Brain microvascular endothelial cell (primary cell): Measurements from ENCODE around the gene TAF1D.
A peak's percentile ranks its signal among the peaks of the same experiment; 100 is the strongest.

Source experiments
- DNase-seq: peaks from one replicate; pipeline ENCODE4 v3.0.0-alpha.2; 2020
- H3K27ac ChIP-seq: fragments of 250-450 bp; sonication (Bioruptor Pico); 2 replicates; pipeline ENCODE4 v1.5.1; 2020; ENCODE audit warnings: mild to moderate bottlenecking, moderate library complexity
- H3K27me3 ChIP-seq: fragments of 250-450 bp; sonication (Bioruptor Pico); replicated peaks from 2 replicates; pipeline ENCODE4 v1.5.1; 2020; ENCODE audit warnings: mild to moderate bottlenecking
- H3K36me3 ChIP-seq: fragments of 250-450 bp; sonication (Bioruptor Pico); replicated peaks from 2 replicates; pipeline ENCODE4 v1.5.1; 2020; ENCODE audit warnings: mild to moderate bottlenecking
- H3K4me3 ChIP-seq: 2 replicates; pipeline ENCODE4 v1.5.1; 2011; ENCODE audit warnings: low read depth, mild to moderate bottlenecking, control low read depth, low read length, moderate library complexity
- CTCF ChIP-seq: IDR thresholded peaks from 2 replicates; pipeline ENCODE4 v1.5.1; 2011; ENCODE audit warnings: low read depth, mild to moderate bottlenecking, moderate library complexity, low read length, control low read depth, inconsistent platforms; ENCODE audit errors: missing control alignments
- in situ Hi-C: cut with HindIII; loops from 2 replicates; pipeline ENCODE4 v1.10.0; 2017; ENCODE audit warnings: low sequenced_read_pairs, low pct_ligation_motif_present

The TAF1D gene

GRCh38 chr11:93700830-93701229 is 40.5 kb downstream of the TAF1D start:
- Histone ChIP-seq H3K4me3 (no peak overlapping the region), H3K27ac (no peak overlapping the region), H3K36me3 (peaks cover 40% of the 10 kb centered on the region), H3K27me3 (no peaks in the 10 kb centered on the region)
- in situ Hi-C loops: no loop called here
- TF ChIP-seq CTCF: no peak
- peak; percentile 40 for DNase-seq

DNA sequence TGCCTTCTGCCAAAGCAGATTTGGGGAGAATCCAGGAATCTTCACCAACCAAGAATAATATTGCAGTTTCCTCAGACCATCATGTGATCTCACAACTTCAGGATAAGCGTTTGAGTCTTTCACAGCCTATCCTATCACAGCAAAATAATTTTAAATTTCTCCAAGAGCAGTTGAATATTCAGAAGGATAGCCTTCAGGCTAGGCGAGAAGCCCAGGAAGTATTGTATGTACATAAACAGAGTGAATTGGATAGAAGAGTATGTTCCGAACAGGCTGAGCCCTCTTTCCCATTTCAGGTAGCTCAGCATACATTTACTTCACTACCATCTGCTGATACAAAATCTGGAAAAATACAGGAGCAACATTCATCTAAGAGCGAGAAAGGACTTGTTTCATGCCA is 43.7 kb downstream of the TAF1D start:
- no peak for DNase-seq
- in situ Hi-C loops: no loop called here
- peaks cover 42% of the 10 kb centered on the region for H3K36me3 ChIP-seq
- H3K4me3 ChIP-seq: no peak overlapping the region
- H3K27me3 ChIP-seq: no peaks in the 10 kb centered on the region
- TF ChIP-seq CTCF: no peak
- no peak overlapping the region for H3K27ac ChIP-seq

- no peak for DNase-seq
- Histone ChIP-seq H3K27ac (no peak overlapping the region), H3K27me3 (no peaks in the 10 kb centered on the region), H3K4me3 (no peak overlapping the region), H3K36me3 (peaks cover 37% of the 10 kb centered on the region)
- no peak for TF ChIP-seq CTCF
- in situ Hi-C loops: no loop called here
These were observed 46.7 kb downstream of the TAF1D start for GRCh38 chr11:93694557-93694956.

DNA sequence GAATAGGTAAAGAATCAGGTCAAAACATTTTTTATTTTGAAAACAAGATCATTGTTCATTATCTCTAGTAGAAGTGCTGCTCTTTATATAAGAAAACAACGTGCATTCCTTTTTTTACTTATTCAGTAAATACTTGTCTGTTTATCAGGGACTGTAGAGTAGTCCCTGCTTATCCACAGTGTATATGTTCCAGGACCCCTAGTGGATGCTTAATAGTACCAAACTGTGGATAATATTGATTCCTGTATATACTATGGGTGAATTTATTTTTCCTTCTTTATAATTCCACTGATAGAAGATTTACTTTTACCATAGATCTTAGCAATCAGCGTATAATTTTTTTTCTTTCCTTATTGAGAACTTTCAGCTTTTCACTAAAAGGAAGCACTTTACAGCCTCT is 47.2 kb downstream of the TAF1D start:
- Histone ChIP-seq H3K36me3 (peaks cover 39% of the 10 kb centered on the region), H3K27ac (no peak overlapping the region), H3K4me3 (no peak overlapping the region), H3K27me3 (no peaks in the 10 kb centered on the region)
- in situ Hi-C loops: no loop called here
- DNase-seq: no peak
- peak; percentile 22 for TF ChIP-seq CTCF

DNA sequence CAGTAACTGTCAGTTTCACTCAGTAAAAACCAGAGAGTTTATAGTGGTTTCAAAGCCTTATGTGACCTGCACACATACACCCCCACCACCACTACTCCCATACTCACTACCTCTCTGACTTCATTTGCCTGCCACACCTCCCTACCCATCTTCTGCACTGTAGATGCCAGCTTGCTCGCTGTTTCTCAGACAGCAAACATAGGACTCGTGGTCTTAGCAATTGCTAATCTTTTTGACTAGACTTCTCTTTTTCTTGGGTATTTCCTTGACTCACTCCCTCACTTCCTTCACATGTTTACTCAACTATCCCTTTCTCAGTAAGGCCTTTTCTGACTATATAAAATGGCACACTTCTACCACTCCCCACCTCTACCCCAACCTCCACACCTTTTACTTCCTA is 52.1 kb downstream of the TAF1D start:
- no peak for TF ChIP-seq CTCF
- Histone ChIP-seq H3K27me3 (no peaks in the 10 kb centered on the region), H3K27ac (no peak overlapping the region), H3K36me3 (peaks cover 26% of the 10 kb centered on the region), H3K4me3 (no peak overlapping the region)
- in situ Hi-C loops: no loop called here
- no peak for DNase-seq

DNA sequence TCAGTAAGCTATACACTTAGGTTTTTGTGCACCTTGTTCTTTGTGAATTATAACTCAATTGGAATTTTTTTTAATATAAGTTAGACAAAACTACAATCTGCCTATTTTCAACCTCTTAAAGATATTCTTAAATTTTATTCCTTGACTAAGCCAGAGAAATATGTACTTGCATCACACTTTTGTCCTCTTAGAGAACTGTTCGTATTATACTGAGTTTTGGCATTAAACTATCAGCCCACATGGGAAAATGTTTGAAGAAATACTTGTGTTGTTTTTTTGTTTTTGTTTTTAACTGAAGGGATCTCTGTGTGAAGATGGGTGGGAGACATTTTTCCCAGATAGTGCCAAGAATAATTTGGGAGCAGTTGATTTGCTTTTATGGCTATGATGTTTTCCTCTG is 54.5 kb downstream of the TAF1D start:
- TF ChIP-seq CTCF: no peak
- H3K36me3 ChIP-seq: peaks cover 34% of the 10 kb centered on the region
- no peak overlapping the region for H3K4me3 ChIP-seq
- in situ Hi-C loops: no loop called here
- peak overlapping the region; percentile 4 for H3K27ac ChIP-seq
- H3K27me3 ChIP-seq: no peaks in the 10 kb centered on the region
- DNase-seq: no peak
